ENCODE results near the gene POU6F1. TPM values are rescaled to one million over a fixed set of nuclear protein-coding genes. Genes with fewer than 3 reads are reported as not detected.

The POU6F1 gene
- total and polyA plus RNA-seq, 8 donors = 3.8 to 16.8 (median 6.7) TPM

DNA sequence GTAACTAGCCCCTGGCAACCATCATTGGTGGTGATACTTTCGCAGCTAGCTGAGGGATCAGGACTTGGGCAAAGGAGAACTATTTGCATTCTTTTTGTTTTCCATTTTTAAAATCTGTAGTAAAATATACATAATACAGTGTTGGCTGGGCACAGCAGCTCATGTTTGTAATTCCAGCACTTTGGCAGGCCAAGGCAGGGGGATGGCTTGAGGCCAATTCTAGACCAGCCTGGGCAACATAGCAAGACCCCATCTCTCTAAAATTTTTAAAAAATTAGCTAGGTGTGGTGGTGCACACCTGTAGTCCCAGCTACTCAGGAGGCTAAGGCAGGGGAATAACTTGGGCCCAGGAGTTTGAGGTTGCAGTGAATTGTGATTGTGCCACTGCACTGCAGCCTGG, 64.9 kb downstream of the POU6F1 start:
- intact Hi-C loops (cut with DNase I; ENCODE audit: low total_unique reads) = no loop called here
- Histone ChIP-seq H3K36me3 (no peaks in the 10 kb centered on the region), H3K9me3 (no peaks in the 10 kb centered on the region), H3K4me1 (no peaks in the 10 kb centered on the region), H3K27ac (no peak overlapping the region), H3K27me3 (no peaks in the 10 kb centered on the region), H3K4me3 (no peak overlapping the region)
- WGBS, 5 donors = 88 to 100% (median 100%) methylated on average over 1 of the region's 1 CpG
- TF ChIP-seq POLR2AphosphoS5 (IDR thresholded peaks at IDR 0.05) = no peak
- no peak for TF ChIP-seq EP300 (IDR thresholded peaks at IDR 0.05)
- TF ChIP-seq, protein P1, sequence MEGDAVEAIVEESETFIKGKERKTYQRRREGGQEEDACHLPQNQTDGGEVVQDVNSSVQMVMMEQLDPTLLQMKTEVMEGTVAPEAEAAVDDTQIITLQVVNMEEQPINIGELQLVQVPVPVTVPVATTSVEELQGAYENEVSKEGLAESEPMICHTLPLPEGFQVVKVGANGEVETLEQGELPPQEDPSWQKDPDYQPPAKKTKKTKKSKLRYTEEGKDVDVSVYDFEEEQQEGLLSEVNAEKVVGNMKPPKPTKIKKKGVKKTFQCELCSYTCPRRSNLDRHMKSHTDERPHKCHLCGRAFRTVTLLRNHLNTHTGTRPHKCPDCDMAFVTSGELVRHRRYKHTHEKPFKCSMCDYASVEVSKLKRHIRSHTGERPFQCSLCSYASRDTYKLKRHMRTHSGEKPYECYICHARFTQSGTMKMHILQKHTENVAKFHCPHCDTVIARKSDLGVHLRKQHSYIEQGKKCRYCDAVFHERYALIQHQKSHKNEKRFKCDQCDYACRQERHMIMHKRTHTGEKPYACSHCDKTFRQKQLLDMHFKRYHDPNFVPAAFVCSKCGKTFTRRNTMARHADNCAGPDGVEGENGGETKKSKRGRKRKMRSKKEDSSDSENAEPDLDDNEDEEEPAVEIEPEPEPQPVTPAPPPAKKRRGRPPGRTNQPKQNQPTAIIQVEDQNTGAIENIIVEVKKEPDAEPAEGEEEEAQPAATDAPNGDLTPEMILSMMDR (IDR thresholded peaks at IDR 0.05) = no peak
- TF ChIP-seq POLR2A (IDR thresholded peaks at IDR 0.05) = no peak
- no peak for DNase-seq

- Histone ChIP-seq H3K4me3 (no peak overlapping the region), H3K9me3 (no peaks in the 10 kb centered on the region), H3K4me1 (peaks cover 0 to 16% (median 4%) of the 10 kb centered on the region in 4 donors), H3K36me3 (peaks cover 0 to 3% (median 1%) of the 10 kb centered on the region in 4 donors), H3K27me3 (no peaks in the 10 kb centered on the region), H3K27ac (no peak overlapping the region)
- 62 to 66% (median 64%) methylated on average over 3 of the region's 3 CpGs for WGBS, 5 donors
- TF ChIP-seq EP300 (IDR thresholded peaks at IDR 0.05) (no peak), POLR2AphosphoS5 (IDR thresholded peaks at IDR 0.05) (no peak), POLR2A (IDR thresholded peaks at IDR 0.05) (no peak)
- TF ChIP-seq, protein P1 (IDR thresholded peaks at IDR 0.05) = no peak
- intact Hi-C loops (cut with DNase I; ENCODE audit: low total_unique reads) = no loop called here
- no peak for DNase-seq
Observed at GRCh38 chr12:51150777-51151176, 67.1 kb downstream of the POU6F1 start.

DNA sequence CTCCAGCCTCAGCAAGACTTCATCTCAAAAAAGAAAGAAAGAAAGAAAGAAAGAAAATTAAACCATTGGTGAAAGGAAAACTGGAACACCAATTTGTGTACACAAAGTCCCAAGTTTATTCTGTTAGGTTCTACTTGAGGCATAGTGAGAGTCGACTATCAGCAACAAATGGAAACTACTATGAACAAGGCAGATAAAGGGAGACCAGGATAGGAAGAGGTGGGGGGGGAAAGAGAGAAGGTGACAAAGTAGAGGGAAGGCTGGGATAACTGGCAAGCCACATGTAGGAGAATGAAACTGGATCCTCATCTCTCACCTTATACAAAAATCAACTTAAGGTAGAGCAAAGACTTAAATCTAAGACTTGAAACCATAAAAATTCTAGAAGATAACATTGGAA, 70.6 kb downstream of the POU6F1 start:
- Histone ChIP-seq H3K4me3 (no peak overlapping the region), H3K27me3 (no peaks in the 10 kb centered on the region), H3K4me1 (peaks cover 0 to 16% (median 4%) of the 10 kb centered on the region in 4 donors), H3K27ac (no peak overlapping the region), H3K9me3 (no peaks in the 10 kb centered on the region), H3K36me3 (peaks cover 0 to 7% (median 5%) of the 10 kb centered on the region in 4 donors)
- WGBS, 5 donors = 13 to 67% (median 44%) methylated on average over 1 of the region's 1 CpG
- intact Hi-C loops (cut with DNase I; ENCODE audit: low total_unique reads) = no loop called here
- DNase-seq = no peak
- TF ChIP-seq EP300 (IDR thresholded peaks at IDR 0.05) (no peak), POLR2AphosphoS5 (IDR thresholded peaks at IDR 0.05) (no peak), POLR2A (IDR thresholded peaks at IDR 0.05) (no peak)
- TF ChIP-seq, protein P1 (IDR thresholded peaks at IDR 0.05) = no peak

DNA sequence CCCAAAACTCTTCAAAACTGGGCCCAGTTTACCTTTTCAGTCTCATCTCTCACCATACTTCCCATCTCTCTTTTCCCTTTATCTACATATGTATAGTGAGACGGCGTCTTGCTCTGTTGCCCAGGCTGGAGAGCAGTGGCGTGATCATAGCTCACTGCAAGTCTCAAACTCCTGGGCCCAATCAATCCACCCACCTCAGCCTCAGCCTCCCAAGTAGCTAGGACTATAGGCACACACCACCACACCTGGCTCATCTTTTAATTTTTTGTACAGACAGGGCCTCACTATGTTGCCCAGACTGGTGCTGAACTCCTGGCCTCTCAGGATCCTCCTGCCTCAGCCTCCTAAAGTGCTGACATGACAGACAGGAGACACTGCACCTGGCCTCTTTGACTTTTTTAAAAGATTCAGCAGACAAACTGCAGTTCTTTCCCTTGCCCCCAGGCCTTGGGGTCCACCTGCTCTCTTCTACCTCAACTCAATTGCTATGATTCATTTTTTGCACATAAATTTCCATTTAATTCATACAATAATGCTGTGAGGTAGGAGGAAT, 78.5 kb downstream of the POU6F1 start:
- 94 to 98% (median 96%) methylated on average over 3 of the region's 3 CpGs for WGBS, 5 donors
- intact Hi-C loops (cut with DNase I; ENCODE audit: low total_unique reads) = no loop called here
- peaks cover 4 to 22% (median 20%) of the 10 kb centered on the region in 4 donors for H3K36me3 ChIP-seq
- no peaks in the 10 kb centered on the region for H3K9me3 ChIP-seq
- TF ChIP-seq, protein P1 (IDR thresholded peaks at IDR 0.05) = no peak
- TF ChIP-seq EP300 (IDR thresholded peaks at IDR 0.05) = no peak
- no peak for TF ChIP-seq POLR2A (IDR thresholded peaks at IDR 0.05)
- no peak for TF ChIP-seq POLR2AphosphoS5 (IDR thresholded peaks at IDR 0.05)
- H3K4me3 ChIP-seq = no peak overlapping the region
- H3K4me1 ChIP-seq = no peaks in the 10 kb centered on the region
- H3K27ac ChIP-seq = no peak overlapping the region
- H3K27me3 ChIP-seq = no peaks in the 10 kb centered on the region
- no peak for DNase-seq

Small RNA genes within 50 kb of the gene (small RNA-seq; reads per million reads assigned to genes)
- 0 reads per million in 4 donors for gene RF00019
- gene RNU6-199P = 0 reads per million in 4 donors

Other genes starting within 250 kb of the POU6F1 start
- gene SLC11A2, start 191.7 kb downstream of the POU6F1 start, total RNA-seq = 100 to 1,000 TPM in 2 of 5 donors, 10 to 100 TPM in 3; 29.0 to 348 (median 94.2) TPM
- gene SLC11A2, start 191.7 kb downstream of the POU6F1 start, polyA plus RNA-seq = 10 to 100 TPM in 2 of 3 donors, 1 to 10 TPM in 1; 5.0 to 15.9 (median 10.3) TPM
- 100 to 1,000 TPM in 2 of 5 donors, 10 to 100 TPM in 3; 33.6 to 527 (median 92.9) TPM for gene LETMD1, start 169.7 kb downstream of the POU6F1 start, total RNA-seq
- 10 to 100 TPM; 41.8 to 79.4 (median 70.6) TPM for gene LETMD1, start 169.7 kb downstream of the POU6F1 start, polyA plus RNA-seq
- 100 to 1,000 TPM in 1 of 5 donors, 10 to 100 TPM in 4; 12.5 to 117 (median 22.9) TPM for gene CSRNP2, start 134.5 kb downstream of the POU6F1 start, total RNA-seq
- 1 to 10 TPM; 6.0 to 8.8 (median 6.9) TPM for gene CSRNP2, start 134.5 kb downstream of the POU6F1 start, polyA plus RNA-seq
- gene TFCP2, start 44.9 kb downstream of the POU6F1 start, total RNA-seq = 10 to 100 TPM in 2 of 5 donors, 1 to 10 TPM in 3; 6.7 to 56.2 (median 8.2) TPM
- gene TFCP2, start 44.9 kb downstream of the POU6F1 start, polyA plus RNA-seq = 10 to 100 TPM in 1 of 3 donors, 1 to 10 TPM in 2; 8.6 to 10.5 (median 9.8) TPM
- gene DAZAP2, start 20.8 kb upstream of the POU6F1 start, total RNA-seq = 100 to 1,000 TPM in 3 of 5 donors, 10 to 100 TPM in 2; 37.4 to 149 (median 144) TPM
- gene DAZAP2, start 20.8 kb upstream of the POU6F1 start, polyA plus RNA-seq = 100 to 1,000 TPM; 141 to 547 (median 311) TPM
- 10 to 100 TPM in 4 of 5 donors, 1 to 10 TPM in 1; 2.3 to 74.9 (median 26.8) TPM for gene SMAGP, start 52.4 kb upstream of the POU6F1 start, total RNA-seq
- 10 to 100 TPM; 22.7 to 30.3 (median 28.4) TPM for gene SMAGP, start 52.4 kb upstream of the POU6F1 start, polyA plus RNA-seq
- gene BIN2, start 106.1 kb upstream of the POU6F1 start, total RNA-seq = 10 to 100 TPM in 3 of 5 donors, 1 to 10 TPM in 2; 3.5 to 33.0 (median 14.6) TPM
- 1 to 10 TPM; 2.2 to 4.4 (median 3.4) TPM for gene BIN2, start 106.1 kb upstream of the POU6F1 start, polyA plus RNA-seq
- gene CELA1, start 128.6 kb upstream of the POU6F1 start, total RNA-seq = not detected
- gene CELA1, start 128.6 kb upstream of the POU6F1 start, polyA plus RNA-seq = not detected
- gene GALNT6, start 173.3 kb upstream of the POU6F1 start, total RNA-seq = 100 to 1,000 TPM in 1 of 5 donors, 10 to 100 TPM in 3, 1 to 10 TPM in 1; 4.1 to 155 (median 40.4) TPM
- 10 to 100 TPM in 1 of 3 donors, 1 to 10 TPM in 2; 3.4 to 11.8 (median 7.7) TPM for gene GALNT6, start 173.3 kb upstream of the POU6F1 start, polyA plus RNA-seq
- 1 to 10 TPM in 3 of 5 donors, under 1 TPM in 2; 0.29 to 9.7 (median 1.8) TPM for gene SLC4A8, start 206.8 kb upstream of the POU6F1 start, total RNA-seq
- 1 to 10 TPM in 1 of 3 donors, under 1 TPM in 2; 0.35 to 1.1 (median 0.87) TPM for gene SLC4A8, start 206.8 kb upstream of the POU6F1 start, polyA plus RNA-seq

Measured in stomach (tissue), 9 donors.